ENCODE data around the gene KLRC3. TPM values are rescaled to one million over a fixed set of nuclear protein-coding genes. Genes with fewer than 3 reads are reported as not detected.
"Not testable (repeated sequence)": the region's sequence is repeated elsewhere in the genome, so short reads cannot be mapped to it uniquely, and the experiment has no call there.

KLRC3 gene
- total and polyA plus RNA-seq, 2 donors (not counting 1 experiment from before 2014, with no cell fraction given): not detected

- no peak for DNase-seq (ENCODE audit: low read depth in 2 of 2)
- no peaks in the 10 kb centered on the region for H4K20me1 ChIP-seq (ENCODE audit: control insufficient read depth, extremely low read depth, insufficient read depth, low read length)
- no peaks in the 10 kb centered on the region for H3K79me2 ChIP-seq (ENCODE audit: control insufficient read depth, insufficient read depth, low read length)
- H3K4me3 ChIP-seq (replicated peaks in 1 of 4; ENCODE audit: control extremely low read depth in 1 of 4, insufficient read depth in 1 of 4, low read depth in 3 of 4, low read length in 4 of 4): no peak overlapping the region
- no peak overlapping the region for H3K27ac ChIP-seq (ENCODE audit: insufficient read depth, low read length)
- no peak for TF ChIP-seq EZH2 (IDR thresholded peaks at IDR 0.05; ENCODE audit: low read length, missing control alignments)
- TF ChIP-seq, protein P1, sequence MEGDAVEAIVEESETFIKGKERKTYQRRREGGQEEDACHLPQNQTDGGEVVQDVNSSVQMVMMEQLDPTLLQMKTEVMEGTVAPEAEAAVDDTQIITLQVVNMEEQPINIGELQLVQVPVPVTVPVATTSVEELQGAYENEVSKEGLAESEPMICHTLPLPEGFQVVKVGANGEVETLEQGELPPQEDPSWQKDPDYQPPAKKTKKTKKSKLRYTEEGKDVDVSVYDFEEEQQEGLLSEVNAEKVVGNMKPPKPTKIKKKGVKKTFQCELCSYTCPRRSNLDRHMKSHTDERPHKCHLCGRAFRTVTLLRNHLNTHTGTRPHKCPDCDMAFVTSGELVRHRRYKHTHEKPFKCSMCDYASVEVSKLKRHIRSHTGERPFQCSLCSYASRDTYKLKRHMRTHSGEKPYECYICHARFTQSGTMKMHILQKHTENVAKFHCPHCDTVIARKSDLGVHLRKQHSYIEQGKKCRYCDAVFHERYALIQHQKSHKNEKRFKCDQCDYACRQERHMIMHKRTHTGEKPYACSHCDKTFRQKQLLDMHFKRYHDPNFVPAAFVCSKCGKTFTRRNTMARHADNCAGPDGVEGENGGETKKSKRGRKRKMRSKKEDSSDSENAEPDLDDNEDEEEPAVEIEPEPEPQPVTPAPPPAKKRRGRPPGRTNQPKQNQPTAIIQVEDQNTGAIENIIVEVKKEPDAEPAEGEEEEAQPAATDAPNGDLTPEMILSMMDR (conservative IDR thresholded peaks at IDR 0.05 in 1 of 2, IDR thresholded peaks at IDR 0.05 in 1 of 2; ENCODE audit: low read depth in 1 of 2, low read length in 2 of 2): no peak
- no peak overlapping the region for H3K9ac ChIP-seq (ENCODE audit: insufficient read depth, low read length)
- H2AFZ ChIP-seq (ENCODE audit: low read length): no peak overlapping the region
- no peaks in the 10 kb centered on the region for H3K4me1 ChIP-seq (ENCODE audit: control insufficient read depth, extremely low read depth, insufficient read depth, low read length)
- no peaks in the 10 kb centered on the region for H3K27me3 ChIP-seq (ENCODE audit: control insufficient read depth, insufficient read depth, low read length)
- H3K9me3 ChIP-seq (ENCODE audit: control insufficient read depth, insufficient read depth, low read depth, low read length): no peaks in the 10 kb centered on the region
- H3K4me2 ChIP-seq (ENCODE audit: extremely low read depth, insufficient read depth, low read length): no peak overlapping the region
- H3K36me3 ChIP-seq (ENCODE audit: control insufficient read depth, insufficient read depth, low read length): no peaks in the 10 kb centered on the region
These were observed 45.8 kb downstream of the KLRC3 start for GRCh38 chr12:10374624-10375018.

- no peaks in the 10 kb centered on the region for H3K36me3 ChIP-seq (ENCODE audit: control insufficient read depth, insufficient read depth, low read length)
- H4K20me1 ChIP-seq (ENCODE audit: control insufficient read depth, extremely low read depth, insufficient read depth, low read length): no peaks in the 10 kb centered on the region
- H3K4me1 ChIP-seq (ENCODE audit: control insufficient read depth, extremely low read depth, insufficient read depth, low read length): no peaks in the 10 kb centered on the region
- H3K79me2 ChIP-seq (ENCODE audit: control insufficient read depth, insufficient read depth, low read length): no peaks in the 10 kb centered on the region
- no peak overlapping the region for H2AFZ ChIP-seq (ENCODE audit: low read length)
- no peak overlapping the region for H3K9ac ChIP-seq (ENCODE audit: insufficient read depth, low read length)
- H3K9me3 ChIP-seq (ENCODE audit: control insufficient read depth, insufficient read depth, low read depth, low read length): no peaks in the 10 kb centered on the region
- no peaks in the 10 kb centered on the region for H3K27me3 ChIP-seq (ENCODE audit: control insufficient read depth, insufficient read depth, low read length)
- no peak overlapping the region for H3K27ac ChIP-seq (ENCODE audit: insufficient read depth, low read length)
- no peak for DNase-seq (ENCODE audit: low read depth in 2 of 2)
- H3K4me3 ChIP-seq (replicated peaks in 1 of 4; ENCODE audit: control extremely low read depth in 1 of 4, insufficient read depth in 1 of 4, low read depth in 3 of 4, low read length in 4 of 4): no peak overlapping the region
- TF ChIP-seq, protein P1 (conservative IDR thresholded peaks at IDR 0.05 in 1 of 2, IDR thresholded peaks at IDR 0.05 in 1 of 2; ENCODE audit: low read depth in 1 of 2, low read length in 2 of 2): no peak
- no peak for TF ChIP-seq EZH2 (IDR thresholded peaks at IDR 0.05; ENCODE audit: low read length, missing control alignments)
- H3K4me2 ChIP-seq (ENCODE audit: extremely low read depth, insufficient read depth, low read length): no peak overlapping the region
These were observed 47.8 kb downstream of the KLRC3 start for GRCh38 chr12:10372559-10372958.

DNA sequence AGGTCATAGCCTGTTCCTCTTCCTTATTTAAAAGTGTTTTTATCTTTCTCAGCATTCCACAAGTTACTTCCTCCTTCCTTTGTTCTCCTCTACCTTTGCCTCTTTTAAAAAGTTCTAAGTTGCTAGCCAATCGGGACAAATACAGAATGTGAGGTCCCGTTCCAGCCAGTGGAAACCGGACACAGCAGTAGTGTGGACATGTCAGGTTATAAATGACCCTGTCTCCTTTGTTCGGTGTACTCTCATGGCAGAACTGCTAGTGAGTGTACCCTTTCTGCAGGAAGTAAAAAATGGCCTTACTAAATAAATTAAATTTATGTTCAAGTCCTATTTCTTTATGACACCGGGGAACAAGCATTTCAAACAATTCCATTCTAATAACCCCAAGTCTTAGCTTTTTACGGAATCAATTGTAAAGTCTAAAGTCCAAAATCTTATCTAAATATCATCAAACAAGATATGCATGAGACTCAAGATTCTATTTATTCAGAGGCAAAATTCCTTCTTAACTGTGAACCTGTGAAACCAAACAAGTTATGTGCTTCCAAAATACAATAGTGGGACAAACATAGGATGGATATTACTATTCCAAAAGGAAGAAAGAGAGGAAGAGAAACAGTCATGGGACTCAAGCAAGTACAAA is 48.4 kb downstream of the KLRC3 start:
- not testable (repeated sequence) for H3K36me3 ChIP-seq (ENCODE audit: control insufficient read depth, insufficient read depth, low read length); H3K27me3 ChIP-seq (ENCODE audit: control insufficient read depth, insufficient read depth, low read length); H3K27ac ChIP-seq (ENCODE audit: insufficient read depth, low read length); H2AFZ ChIP-seq (ENCODE audit: low read length); DNase-seq (ENCODE audit: low read depth in 2 of 2); H3K79me2 ChIP-seq (ENCODE audit: control insufficient read depth, insufficient read depth, low read length); H3K9me3 ChIP-seq (ENCODE audit: control insufficient read depth, insufficient read depth, low read depth, low read length); H3K4me2 ChIP-seq (ENCODE audit: extremely low read depth, insufficient read depth, low read length); H4K20me1 ChIP-seq (ENCODE audit: control insufficient read depth, extremely low read depth, insufficient read depth, low read length); H3K9ac ChIP-seq (ENCODE audit: insufficient read depth, low read length); H3K4me3 ChIP-seq (replicated peaks in 1 of 4; ENCODE audit: control extremely low read depth in 1 of 4, insufficient read depth in 1 of 4, low read depth in 3 of 4, low read length in 4 of 4); H3K4me1 ChIP-seq (ENCODE audit: control insufficient read depth, extremely low read depth, insufficient read depth, low read length)

Measured in fibroblast of lung (primary cell).